GM10266 (cell line): ENCODE results near the gene RD3L.
A peak's percentile ranks its signal among the peaks of the same experiment; 100 is the strongest.
"Not testable (repeated sequence)": the region's sequence is repeated elsewhere in the genome, so short reads cannot be mapped to it uniquely, and the experiment has no call there.

Experiments
- DNase-seq: peaks from one replicate; pipeline ENCODE4 v3.0.0; 2012; ENCODE audit errors: extremely low spot score
- CTCF ChIP-seq: IDR thresholded peaks from 2 replicates; pipeline ENCODE4 v1.5.1; 2012; ENCODE audit warnings: mild to moderate bottlenecking, low read depth; ENCODE audit not compliant: control insufficient read depth, insufficient read depth; ENCODE audit errors: missing control alignments

The RD3L gene

GRCh38 chr14:103941973-103942736, at the start of gene RD3L:
TSS of gene RD3L (minus strand) at chr14:103942529. CDS start at chr14:103941695, 834 bp downstream.
- no peak for TF ChIP-seq CTCF
- no peak for DNase-seq

GRCh38 chr14:103989964-103990363, 47.6 kb upstream of the RD3L start:
- TF ChIP-seq CTCF, result no peak
- no peak for DNase-seq

- no peak for TF ChIP-seq CTCF
- no peak for DNase-seq
These were observed 46.7 kb upstream of the RD3L start for GRCh38 chr14:103989034-103989433.

GRCh38 chr14:103984196-103984595, 41.9 kb upstream of the RD3L start:
- DNase-seq, result no peak
- no peak for TF ChIP-seq CTCF

GRCh38 chr14:103980623-103981238, 38.4 kb upstream of the RD3L start:
- TF ChIP-seq CTCF, result peak; percentile 32
- DNase-seq, result not testable (repeated sequence)

- DNase-seq, result no peak
- TF ChIP-seq CTCF, result no peak
These were observed 32.2 kb upstream of the RD3L start for GRCh38 chr14:103974575-103974974.

GRCh38 chr14:103973354-103973753, 31.0 kb upstream of the RD3L start:
- no peak for DNase-seq
- TF ChIP-seq CTCF, result no peak
